HT1080 (cell line): ENCODE data around the gene C1QTNF6. TPM values are rescaled to one million over a fixed set of nuclear protein-coding genes. Genes with fewer than 3 reads are reported as not detected.
A peak's percentile ranks its signal among the peaks of the same experiment; 100 is the strongest.
"Not testable (repeated sequence)": the region's sequence is repeated elsewhere in the genome, so short reads cannot be mapped to it uniquely, and the experiment has no call there.

Experiments used
- DNase-seq: peaks from one replicate; pipeline ENCODE4 v3.0.0-alpha.2; 2015; ENCODE audit warnings: low read depth
- total RNA-seq: library from RNA; depleted of rRNA; stranded (reverse); fragments of >200 nt; shearing (Covaris generic); gene quantifications from 2 replicates; pipeline ENCODE4 v1.2.3, GENCODE V29; 2014

Gene C1QTNF6
- total RNA-seq, 1 experiment from 2014 or later, result 10.3 TPM

GRCh38 chr22:37178350-37179125, 9.5 kb downstream of the C1QTNF6 start:
- no peak for DNase-seq

GRCh38 chr22:37177755-37178154, 10.3 kb downstream of the C1QTNF6 start:
- DNase-seq, result no peak

DNA sequence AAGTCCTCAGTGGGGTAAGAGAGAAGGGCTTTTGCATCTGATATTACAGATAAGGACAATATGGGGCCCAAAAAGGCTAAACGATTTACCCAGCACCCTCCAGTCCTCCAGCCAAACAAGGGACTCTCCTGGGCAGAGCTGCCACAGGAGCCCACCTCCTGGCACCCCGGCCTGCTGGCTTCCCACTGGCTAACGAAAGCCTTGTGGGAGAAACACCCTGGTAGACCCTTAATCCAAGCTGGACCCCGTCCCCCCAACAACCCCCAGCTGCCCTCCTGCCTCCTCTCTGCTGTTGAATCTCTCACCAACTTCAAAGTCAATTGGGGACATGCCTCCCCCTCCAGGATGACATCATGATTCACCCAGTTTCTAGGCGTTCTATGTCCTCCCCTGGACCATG, 10.8 kb downstream of the C1QTNF6 start:
- no peak for DNase-seq

- peak; percentile 34 for DNase-seq
These were observed 11.5 kb downstream of the C1QTNF6 start for GRCh38 chr22:37176464-37177061.

GRCh38 chr22:37175414-37176281, 12.4 kb downstream of the C1QTNF6 start:
- no peak for DNase-seq

DNA sequence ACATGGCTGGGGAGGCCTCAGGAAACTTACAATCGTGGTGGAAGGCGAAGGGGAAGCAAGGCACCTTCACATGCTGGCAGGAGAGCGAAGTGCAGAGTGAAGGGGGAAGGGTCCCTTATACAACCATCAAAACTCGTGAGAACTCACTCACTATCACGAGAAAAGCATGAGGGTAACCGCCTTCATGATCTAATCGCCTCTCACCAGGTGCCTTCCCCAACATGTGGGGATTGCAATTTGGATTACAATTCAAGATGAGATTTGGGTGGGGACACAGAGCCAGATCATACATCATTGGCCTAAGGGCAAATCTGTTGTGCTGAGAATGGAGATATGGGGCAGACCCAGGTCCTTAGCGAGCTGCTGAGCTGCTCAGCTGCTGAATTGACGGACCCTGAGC, 13.1 kb downstream of the C1QTNF6 start:
- no peak for DNase-seq

GRCh38 chr22:37173709-37174108, 14.3 kb downstream of the C1QTNF6 start:
- no peak for DNase-seq

DNA sequence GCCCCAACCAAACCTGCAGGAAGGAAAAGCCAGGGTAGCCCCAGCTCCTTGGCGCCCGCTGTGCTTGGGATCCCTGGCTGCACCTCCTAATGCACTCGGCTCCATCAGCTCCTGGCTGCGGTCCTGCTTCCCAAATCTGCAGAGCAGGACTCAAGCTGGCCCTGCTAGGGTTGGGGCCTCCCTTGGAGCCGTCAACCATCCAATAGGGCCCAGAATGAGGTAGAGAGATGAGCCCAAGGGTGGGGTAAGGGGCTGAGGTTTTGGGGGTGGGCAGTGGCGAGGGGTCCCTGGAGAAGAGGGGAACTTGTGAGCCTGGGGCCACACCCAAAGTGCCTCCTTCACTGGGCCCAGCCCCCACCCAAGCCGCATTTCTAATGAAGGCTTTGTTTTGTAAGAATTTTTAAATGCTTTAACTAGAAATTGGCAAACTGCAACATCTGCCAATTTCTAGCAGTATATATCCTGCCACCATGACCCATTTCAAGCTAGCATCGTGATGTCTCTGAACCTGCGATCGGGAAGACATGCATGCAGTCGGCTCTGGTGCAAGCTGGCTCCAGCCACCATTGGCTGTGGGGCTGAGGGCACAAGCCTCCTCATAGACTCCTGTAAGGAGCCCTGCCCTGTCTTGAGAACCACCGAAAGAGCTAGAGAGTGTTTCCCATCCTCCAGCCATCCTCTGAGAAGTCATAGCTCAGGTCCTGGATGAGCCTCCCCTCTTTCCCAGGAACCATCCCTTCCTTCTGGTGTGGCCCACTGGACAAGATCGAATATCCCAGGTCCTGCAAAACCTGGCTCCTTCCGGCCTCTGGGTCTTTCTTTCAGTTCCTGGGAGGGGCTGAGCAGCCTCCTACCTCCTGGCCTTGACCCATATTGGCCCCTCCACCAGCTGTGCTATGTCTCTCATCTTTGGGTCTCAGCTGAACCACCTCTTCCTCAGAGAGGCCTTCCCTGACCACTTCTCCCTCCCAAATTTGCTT, 15.5 kb downstream of the C1QTNF6 start:
- no peak for DNase-seq

DNA sequence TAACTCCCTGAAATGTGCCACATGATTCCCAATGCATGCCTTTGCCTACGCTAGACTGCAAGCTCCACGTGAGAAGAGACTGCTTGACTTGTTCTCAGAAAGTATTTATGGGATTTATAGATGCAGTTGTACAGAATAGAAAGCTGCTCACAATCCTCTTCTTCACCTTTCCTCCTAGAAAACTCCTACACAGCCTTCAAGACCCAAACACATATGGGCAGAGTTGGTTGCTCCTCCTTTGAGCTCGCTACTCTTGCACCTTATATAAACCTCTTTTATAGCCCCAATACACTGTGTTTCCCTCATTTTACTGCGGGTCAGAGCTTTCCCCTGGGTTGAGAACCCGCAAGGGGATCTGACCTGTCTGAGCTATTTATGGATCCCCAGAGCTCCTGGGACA, 16.4 kb downstream of the C1QTNF6 start:
- no peak for DNase-seq

GRCh38 chr22:37170689-37171405, 17.2 kb downstream of the C1QTNF6 start:
- DNase-seq, result not testable (repeated sequence)

DNA sequence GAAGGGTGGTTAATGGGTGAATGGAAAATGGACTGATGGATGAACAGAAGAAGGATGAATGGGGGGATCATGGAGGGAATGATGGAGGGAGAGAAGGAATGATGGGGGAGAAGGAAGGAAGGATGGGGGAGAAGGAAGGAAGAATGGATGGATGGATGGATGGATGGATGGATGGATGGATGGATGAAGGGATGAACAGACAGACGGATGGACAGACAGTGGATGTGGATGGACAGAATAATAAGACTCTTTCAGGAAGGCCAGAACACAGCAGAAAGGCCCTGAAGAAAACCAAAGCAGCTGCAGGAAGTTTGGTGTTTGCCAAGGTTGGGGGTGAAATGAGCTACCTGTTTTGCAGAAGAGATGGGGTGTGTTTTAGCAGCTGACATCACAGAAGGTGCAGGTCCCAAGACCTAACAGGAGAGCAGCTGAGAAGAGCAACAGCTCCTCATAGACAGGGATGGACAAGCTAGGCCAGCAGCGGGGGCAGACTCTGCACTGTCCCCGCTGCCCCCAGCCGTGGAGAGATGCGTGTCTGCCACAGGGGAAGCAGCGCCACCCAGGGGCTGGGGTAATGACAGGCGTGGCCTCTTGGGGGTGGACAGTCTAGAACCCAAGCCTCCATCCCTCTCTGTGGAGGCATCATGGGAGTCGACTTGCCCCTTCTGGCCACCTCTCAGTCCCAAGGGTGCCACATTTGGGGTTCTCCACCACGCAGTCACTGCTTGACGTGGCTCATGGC, 17.9 kb downstream of the C1QTNF6 start:
- DNase-seq, result no peak

- DNase-seq, result no peak
These were observed 18.6 kb downstream of the C1QTNF6 start for GRCh38 chr22:37169406-37169805.

DNA sequence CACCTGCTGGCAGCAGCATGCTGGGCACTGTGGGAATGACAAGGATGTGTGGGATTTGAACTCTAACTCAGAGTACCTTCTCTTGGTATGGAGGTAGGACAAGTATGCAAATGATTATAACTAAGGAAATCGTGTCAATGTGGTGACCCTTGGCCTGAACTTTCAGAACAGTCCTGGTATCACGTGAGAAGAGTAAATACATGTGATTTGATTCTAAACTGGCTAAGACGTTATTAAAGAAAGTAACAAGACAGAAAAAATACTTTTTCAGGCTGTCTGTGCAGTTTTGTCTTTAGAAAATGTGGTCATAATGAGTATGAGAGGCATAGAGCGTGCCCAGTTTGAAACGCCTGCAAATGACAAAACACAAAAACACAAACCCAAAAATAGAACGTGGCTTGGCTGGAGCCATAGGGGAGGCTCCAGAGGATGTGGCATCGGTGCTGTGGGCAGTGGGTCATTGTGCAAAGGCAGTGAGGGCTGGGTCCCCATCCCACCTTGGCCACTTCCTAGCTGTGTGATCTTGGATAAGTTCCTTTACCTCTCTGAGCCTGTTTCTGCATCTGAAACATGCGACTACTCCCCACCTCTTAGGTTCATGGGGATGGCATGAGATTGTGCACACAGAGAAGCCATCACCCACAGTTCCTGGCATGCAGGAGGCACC, 19.9 kb downstream of the C1QTNF6 start:
- DNase-seq, result no peak

GRCh38 chr22:37167176-37167980, 20.7 kb downstream of the C1QTNF6 start:
- no peak for DNase-seq

- DNase-seq, result peak; percentile 67
These were observed 21.4 kb downstream of the C1QTNF6 start for GRCh38 chr22:37166675-37167066.

DNA sequence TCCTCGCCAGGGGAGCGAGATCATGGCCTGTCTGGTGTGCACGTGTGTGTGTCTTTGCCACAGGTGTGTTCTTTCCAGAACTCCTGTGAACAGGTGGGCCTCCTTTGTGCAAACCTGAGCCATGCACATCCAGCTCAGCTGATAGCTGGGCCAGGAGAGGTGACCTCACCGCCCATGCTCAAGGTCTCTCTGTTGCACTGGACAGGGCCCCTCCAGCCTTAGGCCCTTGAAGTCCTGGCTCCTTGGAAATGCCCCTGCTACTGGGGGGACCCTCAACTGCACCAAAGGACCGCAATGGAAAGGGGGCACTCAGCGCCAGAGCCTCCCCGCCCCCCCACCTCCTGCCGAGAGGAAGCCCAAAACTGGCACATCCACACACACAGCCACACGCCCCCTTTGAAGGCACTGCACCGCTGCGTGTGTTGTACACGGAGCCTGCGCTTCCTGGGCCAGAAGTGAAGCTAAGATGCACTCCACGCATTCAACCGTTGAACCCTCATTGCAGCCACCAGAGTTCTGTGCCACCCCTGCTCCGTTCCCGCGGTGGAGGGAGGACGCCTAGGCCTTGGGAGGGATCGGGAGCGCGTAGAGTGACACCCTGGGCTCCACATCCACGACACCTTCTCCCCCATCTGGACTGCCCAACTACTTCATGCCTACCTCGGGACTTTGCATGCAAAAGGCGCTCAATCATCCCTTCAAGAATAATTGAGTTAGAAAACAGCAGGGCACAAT, 21.9 kb downstream of the C1QTNF6 start:
- DNase-seq, result no peak

DNA sequence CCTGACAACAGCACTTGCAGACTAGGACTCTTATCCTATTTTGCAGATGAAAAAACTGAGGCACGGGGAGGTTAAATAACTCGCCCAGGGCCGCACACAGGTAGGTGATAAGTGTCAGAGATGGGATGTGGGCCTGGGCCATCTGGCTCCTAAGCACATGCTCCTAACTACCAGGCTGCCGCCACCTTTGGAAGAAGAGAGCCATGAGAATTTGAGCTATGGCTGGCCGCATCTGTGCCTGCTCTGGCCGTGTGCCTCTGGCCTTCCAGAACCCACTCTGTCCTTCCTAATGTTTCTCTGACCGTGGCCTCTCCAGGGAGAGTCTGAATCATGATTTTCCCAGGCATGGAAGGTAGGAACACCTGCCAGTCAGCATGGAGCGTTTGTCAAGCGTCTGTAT, 23.0 kb downstream of the C1QTNF6 start:
- no peak for DNase-seq
